GM23338 (cell line): ENCODE data around the gene FGFR2. TPM values are rescaled to one million over a fixed set of nuclear protein-coding genes. Genes with fewer than 3 reads are reported as not detected.

Experiments used
- ATAC-seq: fragments of 200-7000 bp; cut with Tn5 transposase; 3 replicates; pipeline ENCODE4 v1.9.1; 2020
- DNase-seq: peaks from one replicate; pipeline ENCODE4 v3.0.0-alpha.2; 2015; ENCODE audit warnings: low spot score
- H2AFZ ChIP-seq: fragments of 200-600 bp; sonication (generic); 2 replicates; pipeline ENCODE4 v1.8.0; 2016; ENCODE audit warnings: antibody characterized with exemption, mild to moderate bottlenecking, moderate library complexity
- H3F3A ChIP-seq: fragments of 200-600 bp; sonication (generic); replicated peaks from 2 replicates; pipeline ENCODE4 v1.8.0; 2017; ENCODE audit warnings: antibody characterized with exemption, mixed run types, low read depth
- H3K27ac ChIP-seq: fragments of 200-600 bp; sonication (generic); 2 replicates; pipeline ENCODE4 v1.6.1; 2016; ENCODE audit warnings: low read depth
- H3K27me3 ChIP-seq: fragments of 200-600 bp; sonication (generic); 2 replicates; pipeline ENCODE4 v1.8.0; 2016; ENCODE audit warnings: mild to moderate bottlenecking, mixed run types, moderate library complexity; ENCODE audit not compliant: insufficient read depth
- H3K36me3 ChIP-seq: fragments of 200-600 bp; sonication (generic); 2 replicates; pipeline ENCODE4 v1.8.0; 2016; ENCODE audit warnings: mild to moderate bottlenecking; ENCODE audit not compliant: insufficient read depth
- H3K4me1 ChIP-seq: fragments of 200-600 bp; sonication (generic); 2 replicates; pipeline ENCODE4 v1.8.0; 2016; ENCODE audit warnings: mild to moderate bottlenecking, moderate library complexity; ENCODE audit not compliant: insufficient read depth
- H3K4me2 ChIP-seq: fragments of 200-600 bp; sonication (generic); 2 replicates; pipeline ENCODE4 v1.7.1; 2017; ENCODE audit warnings: mixed run types
- H3K4me3 ChIP-seq: fragments of 200-600 bp; sonication (generic); 2 replicates; pipeline ENCODE4 v1.6.1; 2016; ENCODE audit warnings: mixed run types
- H3K79me2 ChIP-seq: fragments of 200-600 bp; sonication (generic); replicated peaks from 2 replicates; pipeline ENCODE4 v1.8.0; 2017; ENCODE audit warnings: mild to moderate bottlenecking; ENCODE audit not compliant: insufficient read depth
- H3K9me2 ChIP-seq: fragments of 200-600 bp; sonication (generic); 2 replicates; pipeline ENCODE4 v1.8.0; 2017; ENCODE audit not compliant: insufficient read depth
- H4K20me1 ChIP-seq: fragments of 200-600 bp; sonication (generic); replicated peaks from 2 replicates; pipeline ENCODE4 v1.8.0; 2017; ENCODE audit warnings: mild to moderate bottlenecking; ENCODE audit not compliant: insufficient read depth
- H3K27ac Mint-ChIP-seq: 2 replicates; pipeline ENCODE4 v1.8.0; 2020; ENCODE audit warnings: inconsistent platforms, mild to moderate bottlenecking, moderate library complexity, mixed read lengths
- H3K27me3 Mint-ChIP-seq: 3 replicates; pipeline ENCODE4 v1.8.0; 2022; ENCODE audit warnings: low read depth, mild to moderate bottlenecking, moderate library complexity, mixed read lengths, inconsistent platforms; ENCODE audit not compliant: insufficient read depth, poor library complexity
- H3K36me3 Mint-ChIP-seq: 3 replicates; pipeline ENCODE4 v1.8.0; 2021; ENCODE audit warnings: low read depth, mild to moderate bottlenecking, inconsistent platforms, moderate library complexity, mixed read lengths
- H3K4me1 Mint-ChIP-seq: 3 replicates; pipeline ENCODE4 v1.8.0; 2020; ENCODE audit warnings: mild to moderate bottlenecking, inconsistent platforms, mixed read lengths
- H3K4me3 Mint-ChIP-seq: 3 replicates; pipeline ENCODE4 v1.8.0; 2021; ENCODE audit warnings: moderate library complexity, mild to moderate bottlenecking, inconsistent platforms, mixed read lengths
- H3K9me3 Mint-ChIP-seq: 3 replicates; pipeline ENCODE4 v1.8.0; 2020; ENCODE audit warnings: moderate library complexity, mild to moderate bottlenecking, inconsistent platforms, mixed read lengths
- CREB1 ChIP-seq: fragments of 250-450 bp; sonication (Bioruptor Pico); IDR thresholded peaks from 2 replicates; pipeline ENCODE4 v1.5.0; 2020; ENCODE audit warnings: low read depth, mild to moderate bottlenecking, moderate library complexity
- CTCF ChIP-seq, 2 experiments: fragments of 200-600 bp in 1 of 2; sonication (generic) in 1 of 2; conservative IDR thresholded peaks; 2 replicates each; pipeline versions ENCODE4 v1.5.1 to v1.6.1; 2016 to 2017; ENCODE audit warnings: antibody characterized with exemption in 2 of 2, low read depth in 2 of 2, mild to moderate bottlenecking in 2 of 2, moderate library complexity in 1 of 2
- ETS1 ChIP-seq: IDR thresholded peaks from 2 replicates; pipeline ENCODE4 v1.6.1; 2016; ENCODE audit warnings: antibody characterized with exemption
- EZH2 ChIP-seq: fragments of 200-600 bp; sonication (generic); IDR thresholded peaks from one replicate; pipeline ENCODE4 v1.8.0; 2017; ENCODE audit warnings: antibody characterized with exemption, mild to moderate bottlenecking, low read depth; ENCODE audit not compliant: unreplicated experiment
- EZH2phosphoT487 ChIP-seq: fragments of 200-600 bp; sonication (generic); IDR thresholded peaks from one replicate; pipeline ENCODE4 v1.8.1; 2018; ENCODE audit warnings: antibody characterized with exemption; ENCODE audit not compliant: unreplicated experiment
- REST ChIP-seq: IDR thresholded peaks from one replicate; pipeline ENCODE4 v1.6.1; 2018; ENCODE audit warnings: antibody characterized with exemption; ENCODE audit not compliant: unreplicated experiment
- ZNF114 ChIP-seq: fragments of 250-450 bp; sonication (Bioruptor Pico); IDR thresholded peaks from 2 replicates; pipeline ENCODE4 v1.5.0; 2020; ENCODE audit warnings: mild to moderate bottlenecking, moderate library complexity
- ZNF331 ChIP-seq: fragments of 250-450 bp; sonication (Bioruptor Pico); IDR thresholded peaks from 2 replicates; pipeline ENCODE4 v1.5.0; 2020; ENCODE audit warnings: low read depth, mild to moderate bottlenecking, moderate library complexity
- ZNF462 ChIP-seq: fragments of 250-450 bp; sonication (Bioruptor Pico); IDR thresholded peaks from 2 replicates; pipeline ENCODE4 v1.5.0; 2020; ENCODE audit warnings: mild to moderate bottlenecking, moderate library complexity
- polyA plus RNA-seq: library from polyadenylated mRNA; unstranded; fragments of >200 nt; fragmentation: Nextera tagmentation; extraction: Ambion mirVana; gene quantifications from 2 replicates; pipeline ENCODE4 v1.2.1, GENCODE V29; 2016
- total RNA-seq: library from RNA; depleted of rRNA; stranded (reverse); fragments of >200 nt; shearing (Covaris generic); gene quantifications from 2 replicates; pipeline ENCODE4 v1.2.3, GENCODE V29; 2014

The FGFR2 gene
- total and polyA plus RNA-seq, 2 experiments from 2014 or later, result 31.1 to 106 TPM

- TF ChIP-seq ZNF462 (CRISPR knock-in tag), result no peak
- no peak for TF ChIP-seq CTCF (conservative IDR thresholded peaks at IDR 0.05; ENCODE audit: low read depth in 2 of 2)
- no peak for TF ChIP-seq ETS1
- TF ChIP-seq ZNF114 (CRISPR knock-in tag), result no peak
These were observed 112.7 kb downstream of the FGFR2 start (continued) for GRCh38 chr10:121485436-121486139.

- no peak overlapping the region for H3K4me2 ChIP-seq
- H4K20me1 ChIP-seq, result peaks cover 15% of the 10 kb centered on the region
- H3K27ac ChIP-seq, result 0 out of 2 replicates have a peak overlapping the region, but pooled peaks have one; percentile 26
- no peaks in the 10 kb centered on the region for H3K27me3 ChIP-seq
- no peaks in the 10 kb centered on the region for H3F3A ChIP-seq
- H3K4me1 ChIP-seq, result no peaks in the 10 kb centered on the region
- DNase-seq (no peak), ATAC-seq (peak; percentile 21; the same call in 1 of the 3 replicates)
- H3K9me2 ChIP-seq, result no peaks in the 10 kb centered on the region
- Mint-ChIP-seq H3K27me3 (peaks cover 6% of the 10 kb centered on the region), H3K27ac (no peak overlapping the region), H3K36me3 (peaks cover 92% of the 10 kb centered on the region), H3K4me3 (no peak overlapping the region), H3K4me1 (peaks cover 6% of the 10 kb centered on the region; the same call in 1 of the 3 replicates), H3K9me3 (no peaks in the 10 kb centered on the region)
- H3K79me2 ChIP-seq, result 0 out of 2 replicates have a peak, but pooled peaks cover 3% of the 10 kb centered on the region
- peaks cover 50% of the 10 kb centered on the region for H3K36me3 ChIP-seq
- no peak overlapping the region for H3K4me3 ChIP-seq
- H2AFZ ChIP-seq, result no peak overlapping the region
- TF ChIP-seq ZNF114 (CRISPR knock-in tag), result no peak
- no peak for TF ChIP-seq REST
- TF ChIP-seq EZH2phosphoT487, result no peak
- no peak for TF ChIP-seq ZNF331 (CRISPR knock-in tag)
- TF ChIP-seq CREB1, result no peak
- no peak for TF ChIP-seq EZH2
These were observed 113.4 kb downstream of the FGFR2 start for GRCh38 chr10:121484816-121485215.
